Mesothelial cell of epicardium (in vitro differentiated cells): ENCODE results near the gene GFOD1. TPM values are rescaled to one million over a fixed set of nuclear protein-coding genes. Genes with fewer than 3 reads are reported as not detected.

ENCODE experiments used
- DNase-seq, 2 experiments: peaks; one replicate each; pipeline ENCODE4 v3.0.0; 2021; ENCODE audit warnings: low spot score in 2 of 2; ENCODE audit not compliant: unreplicated experiment in 2 of 2
- H3K27ac Mint-ChIP-seq: 2 replicates; pipeline ENCODE4 v1.8.0; 2021; ENCODE audit warnings: mixed read lengths
- H3K27me3 Mint-ChIP-seq: 2 replicates; pipeline ENCODE4 v1.8.0; 2021; ENCODE audit warnings: low read depth, mixed read lengths
- H3K36me3 Mint-ChIP-seq: 2 replicates; pipeline ENCODE4 v1.8.0; 2021; ENCODE audit warnings: mixed read lengths
- H3K4me1 Mint-ChIP-seq: 2 replicates; pipeline ENCODE4 v1.8.0; 2021; ENCODE audit warnings: mixed read lengths
- H3K4me3 Mint-ChIP-seq: 2 replicates; pipeline ENCODE4 v1.8.0; 2021; ENCODE audit warnings: mild to moderate bottlenecking, moderate library complexity, mixed read lengths
- H3K9me3 Mint-ChIP-seq: 2 replicates; pipeline ENCODE4 v1.8.0; 2021; ENCODE audit warnings: mixed read lengths
- total RNA-seq: library from RNA; stranded (reverse); gene quantifications from 3 replicates; pipeline ENCODE4 v1.2.1, GENCODE V29; 2021
- TF ChIP-seq, protein P1 (sequence below): fragments of 200-600 bp; sonication (generic); IDR thresholded peaks from one replicate; pipeline ENCODE4 v1.5.0; 2021; ENCODE audit warnings: antibody characterized with exemption; ENCODE audit not compliant: unreplicated experiment

Gene GFOD1
- total RNA-seq, 1 donor from 2014 or later: 4.8 TPM

DNA sequence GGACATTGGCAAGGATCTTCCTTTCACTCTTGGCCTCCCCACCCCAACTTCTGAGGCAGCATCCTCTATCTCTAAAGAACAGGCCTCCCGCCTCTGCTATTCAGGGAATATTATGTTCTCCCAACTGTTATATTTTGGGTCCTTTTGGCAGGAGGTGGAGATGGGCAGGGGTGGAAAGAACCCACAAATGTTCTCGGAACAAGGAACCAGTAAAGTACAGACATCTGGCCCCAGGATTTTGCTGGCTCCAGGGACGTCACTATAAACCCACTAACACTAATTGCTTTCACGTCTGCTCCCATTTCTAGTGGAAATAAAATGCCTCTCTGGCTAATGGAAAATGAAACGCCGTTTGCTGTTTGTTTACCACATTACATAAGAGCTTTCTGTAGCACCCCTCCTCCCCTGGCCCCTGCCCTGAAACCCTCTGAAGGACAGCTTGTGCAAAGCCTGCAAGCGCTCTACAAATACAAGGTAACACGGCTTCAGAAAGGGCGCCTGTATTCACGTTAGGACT lies 81.4 kb downstream of the GFOD1 start:
- DNase-seq: no peak
- Mint-ChIP-seq H3K9me3 (no peaks in the 10 kb centered on the region), H3K27ac (no peak overlapping the region), H3K4me1 (peaks cover 33% of the 10 kb centered on the region), H3K4me3 (no peak overlapping the region), H3K27me3 (no peaks in the 10 kb centered on the region), H3K36me3 (no peaks in the 10 kb centered on the region)
- TF ChIP-seq, protein P1, sequence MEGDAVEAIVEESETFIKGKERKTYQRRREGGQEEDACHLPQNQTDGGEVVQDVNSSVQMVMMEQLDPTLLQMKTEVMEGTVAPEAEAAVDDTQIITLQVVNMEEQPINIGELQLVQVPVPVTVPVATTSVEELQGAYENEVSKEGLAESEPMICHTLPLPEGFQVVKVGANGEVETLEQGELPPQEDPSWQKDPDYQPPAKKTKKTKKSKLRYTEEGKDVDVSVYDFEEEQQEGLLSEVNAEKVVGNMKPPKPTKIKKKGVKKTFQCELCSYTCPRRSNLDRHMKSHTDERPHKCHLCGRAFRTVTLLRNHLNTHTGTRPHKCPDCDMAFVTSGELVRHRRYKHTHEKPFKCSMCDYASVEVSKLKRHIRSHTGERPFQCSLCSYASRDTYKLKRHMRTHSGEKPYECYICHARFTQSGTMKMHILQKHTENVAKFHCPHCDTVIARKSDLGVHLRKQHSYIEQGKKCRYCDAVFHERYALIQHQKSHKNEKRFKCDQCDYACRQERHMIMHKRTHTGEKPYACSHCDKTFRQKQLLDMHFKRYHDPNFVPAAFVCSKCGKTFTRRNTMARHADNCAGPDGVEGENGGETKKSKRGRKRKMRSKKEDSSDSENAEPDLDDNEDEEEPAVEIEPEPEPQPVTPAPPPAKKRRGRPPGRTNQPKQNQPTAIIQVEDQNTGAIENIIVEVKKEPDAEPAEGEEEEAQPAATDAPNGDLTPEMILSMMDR: no peak

DNA sequence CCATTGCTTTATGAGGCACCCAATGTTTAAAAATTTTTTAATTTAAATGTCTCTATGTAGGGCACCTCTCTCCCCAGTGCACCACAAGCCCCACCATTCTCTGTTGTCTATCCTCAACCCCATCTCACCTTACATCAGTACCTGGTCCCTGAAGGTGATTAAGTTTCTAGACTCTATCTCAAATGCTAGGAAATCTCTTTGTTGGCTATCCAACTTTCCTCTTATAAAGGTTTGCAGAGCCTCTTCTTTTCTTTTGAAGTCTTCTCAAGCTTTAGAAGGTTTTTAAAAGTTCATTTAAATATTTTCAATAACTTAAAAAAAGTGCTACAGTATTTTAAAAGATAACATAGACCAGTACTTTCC lies 82.5 kb downstream of the GFOD1 start:
- Mint-ChIP-seq H3K27ac (no peak overlapping the region), H3K36me3 (no peaks in the 10 kb centered on the region)

DNA sequence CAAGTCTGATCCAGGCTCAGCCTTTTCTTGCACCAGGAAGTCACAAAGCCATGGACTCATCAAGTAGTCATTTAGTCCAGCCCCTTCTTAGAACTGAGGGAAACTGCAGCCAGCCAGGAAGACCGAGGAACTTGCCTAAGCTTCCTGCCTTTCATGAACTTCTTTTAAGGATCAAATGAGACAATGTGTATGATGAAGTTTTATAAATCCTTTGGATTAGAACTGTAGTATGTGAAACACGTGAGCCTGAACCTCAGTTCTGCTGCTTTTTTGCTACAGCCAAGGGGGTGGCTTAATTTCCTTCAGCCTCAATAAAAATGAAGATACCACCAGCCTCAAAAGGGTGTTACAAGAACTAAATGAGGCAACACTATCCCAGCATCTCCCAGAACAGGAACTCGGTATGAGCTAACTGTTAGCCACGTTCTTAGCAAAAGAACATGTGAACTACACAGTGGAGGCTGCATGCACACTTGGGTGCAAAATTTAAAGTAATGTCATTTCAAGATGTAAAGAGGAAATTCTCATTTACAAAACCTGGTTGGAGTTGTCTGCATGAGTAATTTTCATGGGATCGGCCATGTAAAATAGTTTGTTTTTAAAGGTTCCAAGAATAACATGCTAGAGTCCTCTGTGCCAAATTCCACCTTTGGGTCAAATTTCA lies 83.0 kb downstream of the GFOD1 start:
- Mint-ChIP-seq H3K36me3 (no peaks in the 10 kb centered on the region), H3K4me3 (no peak overlapping the region), H3K9me3 (no peaks in the 10 kb centered on the region), H3K27ac (no peak overlapping the region), H3K27me3 (peaks cover 3% of the 10 kb centered on the region), H3K4me1 (peaks cover 34% of the 10 kb centered on the region)
- TF ChIP-seq, protein P1: no peak
- no peak for DNase-seq

More for the DNA sequence above, 82.5 kb downstream of the GFOD1 start:
- Mint-ChIP-seq H3K4me1 (peaks cover 33% of the 10 kb centered on the region), H3K27me3 (no peaks in the 10 kb centered on the region), H3K9me3 (no peaks in the 10 kb centered on the region), H3K4me3 (no peak overlapping the region)
- TF ChIP-seq, protein P1: no peak
- DNase-seq: no peak

DNA sequence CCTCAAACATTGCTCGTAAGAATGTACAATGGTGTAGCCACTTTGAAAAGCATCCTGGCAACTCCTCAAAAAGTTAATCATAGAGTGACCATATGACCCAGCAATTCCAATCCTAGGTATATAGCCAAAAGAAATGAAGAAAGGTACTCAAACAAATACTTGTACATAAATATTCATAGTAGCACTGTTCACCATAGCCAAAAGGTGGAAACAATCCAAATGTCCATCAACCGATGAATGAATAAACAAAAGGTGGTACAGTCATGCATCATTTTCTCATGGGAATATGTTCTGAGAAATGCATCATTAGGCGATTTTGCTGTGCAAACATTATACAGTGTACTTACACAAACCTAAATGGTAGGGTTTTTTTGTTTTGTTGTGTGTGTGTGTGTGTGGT lies 84.7 kb downstream of the GFOD1 start:
- no peak for DNase-seq
- Mint-ChIP-seq H3K9me3 (no peaks in the 10 kb centered on the region), H3K36me3 (no peaks in the 10 kb centered on the region), H3K27ac (no peak overlapping the region), H3K4me3 (no peak overlapping the region), H3K27me3 (peaks cover 11% of the 10 kb centered on the region), H3K4me1 (peaks cover 31% of the 10 kb centered on the region)
- TF ChIP-seq, protein P1: no peak

DNA sequence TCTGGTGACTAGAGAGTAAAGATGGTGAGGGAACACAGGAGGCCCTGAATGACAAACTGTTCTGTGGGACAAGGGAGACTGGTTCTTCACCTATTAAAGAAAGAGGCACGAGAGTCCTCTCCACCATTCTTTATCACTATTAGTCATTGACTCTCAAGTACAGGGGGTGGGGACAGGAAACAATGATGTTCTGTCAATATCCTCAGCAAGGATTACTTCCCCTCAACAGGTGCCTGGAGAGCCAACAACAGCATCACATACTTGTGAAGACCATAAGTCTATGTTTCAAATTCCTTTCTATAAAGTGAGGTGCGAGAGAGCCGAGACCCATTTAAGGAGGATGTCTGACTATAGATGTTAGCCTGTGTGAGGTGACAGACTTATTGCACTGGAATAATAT lies 86.6 kb downstream of the GFOD1 start:
- H3K27ac Mint-ChIP-seq: no peak overlapping the region
- no peak for DNase-seq
- TF ChIP-seq, protein P1: no peak
- peaks cover 11% of the 10 kb centered on the region for H3K27me3 Mint-ChIP-seq
- H3K4me3 Mint-ChIP-seq: no peak overlapping the region
- H3K4me1 Mint-ChIP-seq: peaks cover 30% of the 10 kb centered on the region
- H3K9me3 Mint-ChIP-seq: no peaks in the 10 kb centered on the region
- H3K36me3 Mint-ChIP-seq: no peaks in the 10 kb centered on the region
